ENCODE measurements around the gene KLHL36. TPM values are rescaled to one million over a fixed set of nuclear protein-coding genes. Genes with fewer than 3 reads are reported as not detected.

Gene KLHL36
- total RNA-seq, 6 experiments from 2014 or later, result 37.6 to 58.3 (median 40.7) TPM

DNA sequence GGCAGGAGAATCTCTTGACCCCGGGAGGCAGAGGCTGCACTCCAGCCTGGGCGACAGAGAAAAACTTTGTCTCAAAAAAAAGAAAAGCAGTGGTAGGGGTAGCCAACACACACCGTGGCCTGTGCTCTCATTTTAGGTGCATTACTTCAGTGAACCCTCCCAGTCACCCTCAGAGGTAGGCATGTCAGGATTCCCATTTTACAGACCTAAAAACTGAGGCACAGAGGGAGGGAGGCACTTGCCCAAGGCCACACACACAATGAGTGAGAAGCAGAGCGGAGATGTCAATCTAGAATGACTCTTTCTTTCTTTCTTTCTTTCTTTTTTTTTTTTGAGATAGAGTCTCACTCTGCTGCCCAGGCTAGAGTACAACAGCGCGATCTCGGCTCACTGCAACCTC is 35.6 kb upstream of the KLHL36 start:
- Mint-ChIP-seq H3K9me3 (no peaks in the 10 kb centered on the region; the same call in 1 of the 2 replicates), H3K4me3 (no peak overlapping the region), H3K36me3 (ENCODE audit: low read depth) (peaks cover 70% of the 10 kb centered on the region), H3K4me1 (ENCODE audit: low read depth) (peaks cover 72% of the 10 kb centered on the region), H3K27me3 (ENCODE audit: insufficient read depth) (no peaks in the 10 kb centered on the region; the same call in 1 of the 2 replicates), H3K27ac (no peak overlapping the region)
- no peak for DNase-seq
- TF ChIP-seq, protein P1, sequence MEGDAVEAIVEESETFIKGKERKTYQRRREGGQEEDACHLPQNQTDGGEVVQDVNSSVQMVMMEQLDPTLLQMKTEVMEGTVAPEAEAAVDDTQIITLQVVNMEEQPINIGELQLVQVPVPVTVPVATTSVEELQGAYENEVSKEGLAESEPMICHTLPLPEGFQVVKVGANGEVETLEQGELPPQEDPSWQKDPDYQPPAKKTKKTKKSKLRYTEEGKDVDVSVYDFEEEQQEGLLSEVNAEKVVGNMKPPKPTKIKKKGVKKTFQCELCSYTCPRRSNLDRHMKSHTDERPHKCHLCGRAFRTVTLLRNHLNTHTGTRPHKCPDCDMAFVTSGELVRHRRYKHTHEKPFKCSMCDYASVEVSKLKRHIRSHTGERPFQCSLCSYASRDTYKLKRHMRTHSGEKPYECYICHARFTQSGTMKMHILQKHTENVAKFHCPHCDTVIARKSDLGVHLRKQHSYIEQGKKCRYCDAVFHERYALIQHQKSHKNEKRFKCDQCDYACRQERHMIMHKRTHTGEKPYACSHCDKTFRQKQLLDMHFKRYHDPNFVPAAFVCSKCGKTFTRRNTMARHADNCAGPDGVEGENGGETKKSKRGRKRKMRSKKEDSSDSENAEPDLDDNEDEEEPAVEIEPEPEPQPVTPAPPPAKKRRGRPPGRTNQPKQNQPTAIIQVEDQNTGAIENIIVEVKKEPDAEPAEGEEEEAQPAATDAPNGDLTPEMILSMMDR (IDR thresholded peaks at IDR 0.05), result no peak

DNA sequence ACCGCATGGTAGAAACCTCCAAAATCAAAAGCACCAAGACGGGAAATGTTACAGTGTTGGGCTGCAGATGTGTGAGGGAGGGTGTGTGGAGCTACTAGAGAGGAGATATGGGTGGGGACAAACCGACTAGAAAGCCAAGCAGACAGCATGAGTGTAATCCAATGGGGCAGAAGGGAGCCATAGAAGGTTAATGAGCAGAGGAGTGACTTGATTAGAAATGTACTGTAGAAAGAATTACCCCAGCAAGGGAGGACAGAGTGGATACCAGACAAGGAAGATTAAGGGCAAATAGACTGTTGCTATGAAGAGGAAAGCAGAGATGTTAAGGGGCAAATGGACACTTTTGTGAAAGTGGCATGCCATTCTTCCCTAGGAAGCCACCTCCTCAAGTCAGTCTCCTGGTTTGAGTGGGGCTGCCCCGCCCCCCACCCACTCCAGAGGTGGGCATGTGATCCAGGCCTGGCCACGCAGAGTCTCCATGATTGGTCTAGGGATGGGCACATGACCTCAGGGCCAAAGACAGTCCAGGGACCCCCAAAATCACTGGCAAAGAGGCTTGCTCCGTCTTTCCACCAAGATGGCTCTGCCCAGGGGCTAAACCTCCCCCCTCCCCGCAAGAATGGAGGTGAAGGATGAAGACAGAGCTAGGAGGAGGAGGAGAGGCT is 34.8 kb upstream of the KLHL36 start:
- Mint-ChIP-seq H3K4me3 (peak overlapping the region; percentile 26; the same call in 1 of the 2 replicates), H3K27ac (peak overlapping the region; percentile 63)
- DNase-seq, result no peak

DNA sequence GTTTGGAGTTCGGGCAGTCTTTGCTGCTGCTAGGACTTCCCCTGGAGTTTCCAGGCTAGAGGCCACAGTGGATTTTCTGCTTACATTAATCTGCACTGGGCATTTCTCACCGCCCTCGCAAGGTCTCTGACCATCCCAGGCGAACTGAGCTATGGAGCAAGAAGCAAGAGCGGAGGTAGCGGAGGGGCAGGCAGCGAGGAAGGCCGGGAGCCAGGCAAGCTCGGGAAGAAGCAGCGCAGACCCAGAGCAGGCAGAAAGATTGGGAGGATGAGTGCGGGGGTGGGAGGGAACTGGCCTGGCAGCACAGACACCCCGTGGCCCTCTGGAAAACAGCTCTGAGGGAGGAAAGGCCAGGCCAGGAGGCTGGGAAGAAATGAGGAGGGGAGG is 34.2 kb upstream of the KLHL36 start:
- peak overlapping the region; percentile 26; the same call in 1 of the 2 replicates for H3K4me3 Mint-ChIP-seq
- TF ChIP-seq, protein P1 (IDR thresholded peaks at IDR 0.05), result no peak
- H3K9me3 Mint-ChIP-seq, result no peaks in the 10 kb centered on the region; the same call in 1 of the 2 replicates
- DNase-seq, result no peak
- H3K36me3 Mint-ChIP-seq (ENCODE audit: low read depth), result peaks cover 63% of the 10 kb centered on the region
- H3K27me3 Mint-ChIP-seq (ENCODE audit: insufficient read depth), result no peaks in the 10 kb centered on the region; the same call in 1 of the 2 replicates
- peaks cover 69% of the 10 kb centered on the region for H3K4me1 Mint-ChIP-seq (ENCODE audit: low read depth)
- peak overlapping the region; percentile 63 for H3K27ac Mint-ChIP-seq

More for the DNA sequence above, 34.8 kb upstream of the KLHL36 start:
- H3K27me3 Mint-ChIP-seq (ENCODE audit: insufficient read depth), result no peaks in the 10 kb centered on the region; the same call in 1 of the 2 replicates
- peaks cover 64% of the 10 kb centered on the region for H3K4me1 Mint-ChIP-seq (ENCODE audit: low read depth)
- no peaks in the 10 kb centered on the region; the same call in 1 of the 2 replicates for H3K9me3 Mint-ChIP-seq
- peaks cover 63% of the 10 kb centered on the region for H3K36me3 Mint-ChIP-seq (ENCODE audit: low read depth)
- TF ChIP-seq, protein P1 (IDR thresholded peaks at IDR 0.05), result no peak

DNA sequence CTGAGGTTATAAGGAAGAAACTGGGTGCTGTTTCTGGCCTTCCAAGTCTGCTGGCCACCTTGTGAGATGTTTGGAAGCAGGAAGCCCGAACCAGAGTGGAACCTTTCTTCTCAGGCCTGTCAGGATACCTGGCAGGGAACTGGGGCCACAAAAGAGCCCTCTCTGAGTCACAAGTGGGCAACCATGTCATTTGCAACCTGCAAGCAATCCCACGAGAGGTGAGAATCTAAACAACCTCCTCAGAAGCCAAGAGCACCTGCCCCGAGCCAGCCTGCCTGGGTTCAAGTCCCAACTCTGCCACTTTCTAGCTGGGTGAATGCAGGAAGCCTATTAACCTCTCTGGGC is 33.7 kb upstream of the KLHL36 start:
- DNase-seq, result no peak
- Mint-ChIP-seq H3K9me3 (no peaks in the 10 kb centered on the region; the same call in 1 of the 2 replicates), H3K27me3 (ENCODE audit: insufficient read depth) (no peaks in the 10 kb centered on the region; the same call in 1 of the 2 replicates), H3K4me1 (ENCODE audit: low read depth) (peaks cover 70% of the 10 kb centered on the region), H3K36me3 (ENCODE audit: low read depth) (peaks cover 58% of the 10 kb centered on the region), H3K27ac (no peak overlapping the region; the same call in 1 of the 2 replicates), H3K4me3 (peak overlapping the region; percentile 99)
- TF ChIP-seq, protein P1 (IDR thresholded peaks at IDR 0.05), result no peak

DNA sequence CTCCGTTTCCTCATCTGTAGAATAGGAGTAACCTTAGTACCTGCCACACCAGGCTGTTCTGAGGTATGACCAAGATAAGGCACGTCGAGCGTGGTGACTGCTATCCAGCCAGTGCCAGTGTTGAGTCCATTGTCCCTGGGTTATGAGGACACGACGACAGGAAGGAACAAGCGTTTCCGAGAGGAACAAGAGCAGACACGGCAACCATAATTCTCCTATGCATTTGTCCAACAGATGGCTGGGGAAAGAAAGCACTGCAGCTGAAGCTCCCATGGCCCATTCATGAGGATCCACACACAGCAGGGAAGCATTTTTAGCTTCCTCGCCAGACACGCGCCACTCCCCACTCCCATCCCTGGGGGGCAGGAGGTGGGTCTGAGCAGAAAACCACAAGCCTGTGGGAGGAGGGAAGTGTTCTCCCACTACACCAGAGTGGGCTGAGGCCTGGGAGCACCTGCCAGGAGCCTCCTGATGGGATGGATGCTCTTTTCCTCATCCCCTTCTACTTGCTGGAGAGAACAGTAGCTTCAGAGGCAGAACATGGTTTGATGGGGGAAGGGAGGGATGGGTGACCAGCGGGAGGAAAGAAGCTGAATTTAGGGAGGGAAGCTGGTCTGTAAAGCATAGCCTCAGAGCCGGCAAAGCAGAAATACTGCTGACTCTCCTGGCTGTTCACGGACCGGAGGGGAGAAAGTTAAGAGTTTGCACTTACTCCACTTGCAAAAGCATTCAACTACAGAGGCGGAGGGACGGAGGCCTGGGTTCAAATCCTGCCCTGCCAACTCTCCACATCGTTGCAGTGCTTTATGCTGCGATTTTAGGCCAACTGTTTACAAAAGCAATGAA is 33.1 kb upstream of the KLHL36 start:
- TF ChIP-seq, protein P1 (IDR thresholded peaks at IDR 0.05), result no peak
- H3K27me3 Mint-ChIP-seq (ENCODE audit: insufficient read depth), result no peaks in the 10 kb centered on the region; the same call in 1 of the 2 replicates
- H3K4me1 Mint-ChIP-seq (ENCODE audit: low read depth), result peaks cover 70% of the 10 kb centered on the region
- H3K27ac Mint-ChIP-seq, result peak overlapping the region; percentile 45; the same call in 1 of the 2 replicates
- H3K36me3 Mint-ChIP-seq (ENCODE audit: low read depth), result peaks cover 52% of the 10 kb centered on the region
- no peak for DNase-seq
- no peaks in the 10 kb centered on the region; the same call in 1 of the 2 replicates for H3K9me3 Mint-ChIP-seq
- peak overlapping the region; percentile 99 for H3K4me3 Mint-ChIP-seq
